Activated T-cell treated with anti-CD3 and anti-CD28 coated beads for 48 hours (primary cell): Measurements from ENCODE around the gene ZNF841.
"Not testable (repeated sequence)": the region's sequence is repeated elsewhere in the genome, so short reads cannot be mapped to it uniquely, and the experiment has no call there.

Source experiments
- DNase-seq: peaks from one replicate; pipeline ENCODE4 v3.0.0-alpha.2; 2020; ENCODE audit warnings: low read depth

ZNF841 gene

DNA sequence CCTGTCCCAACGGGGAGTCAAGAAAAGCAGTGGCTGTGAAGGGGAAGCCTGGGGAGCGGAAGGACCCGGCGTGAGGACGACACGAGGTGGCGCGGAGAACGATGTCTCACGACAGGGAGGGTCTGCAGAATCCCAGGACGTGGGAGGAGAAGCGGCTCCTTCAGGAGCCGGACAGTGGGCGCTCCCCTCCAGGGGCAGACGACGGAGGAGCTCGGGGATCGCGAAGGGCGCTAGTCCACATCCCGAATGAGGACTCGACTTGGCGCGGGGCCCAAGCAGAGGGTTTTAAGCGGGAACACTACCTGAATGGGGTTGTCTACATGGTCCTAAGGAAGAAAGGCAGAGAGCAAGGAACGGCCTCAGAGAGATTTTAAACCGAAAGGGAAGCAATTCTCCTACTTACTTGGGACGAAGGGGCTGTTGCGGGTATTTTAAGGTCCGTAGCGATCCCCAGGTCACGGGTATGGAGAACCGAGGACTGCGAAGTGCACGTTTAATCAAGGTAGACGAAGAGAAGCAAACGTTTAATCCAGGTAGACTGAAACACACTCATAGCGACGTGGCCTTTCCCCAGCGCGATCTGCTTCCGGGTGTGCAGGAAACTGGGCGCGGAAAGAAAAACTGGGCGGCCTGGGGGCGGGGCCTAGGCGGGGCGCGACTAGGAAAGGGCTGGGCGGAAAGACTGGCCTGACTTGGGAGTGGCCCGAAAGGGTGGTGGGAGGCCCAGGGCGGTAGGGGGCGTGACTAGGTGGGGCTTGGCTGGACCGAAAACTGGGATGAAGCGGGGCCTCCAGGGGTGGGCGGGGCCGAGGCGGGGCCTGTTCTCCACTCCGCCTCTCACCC lies at the start of gene ZNF841:
TSS of gene ZNF841 (minus strand) at position 594 of the 843 bp plus-strand sequence. CDS start 10,964 bp downstream, outside the sequence.
- DNase-seq: peak; percentile 85

DNA sequence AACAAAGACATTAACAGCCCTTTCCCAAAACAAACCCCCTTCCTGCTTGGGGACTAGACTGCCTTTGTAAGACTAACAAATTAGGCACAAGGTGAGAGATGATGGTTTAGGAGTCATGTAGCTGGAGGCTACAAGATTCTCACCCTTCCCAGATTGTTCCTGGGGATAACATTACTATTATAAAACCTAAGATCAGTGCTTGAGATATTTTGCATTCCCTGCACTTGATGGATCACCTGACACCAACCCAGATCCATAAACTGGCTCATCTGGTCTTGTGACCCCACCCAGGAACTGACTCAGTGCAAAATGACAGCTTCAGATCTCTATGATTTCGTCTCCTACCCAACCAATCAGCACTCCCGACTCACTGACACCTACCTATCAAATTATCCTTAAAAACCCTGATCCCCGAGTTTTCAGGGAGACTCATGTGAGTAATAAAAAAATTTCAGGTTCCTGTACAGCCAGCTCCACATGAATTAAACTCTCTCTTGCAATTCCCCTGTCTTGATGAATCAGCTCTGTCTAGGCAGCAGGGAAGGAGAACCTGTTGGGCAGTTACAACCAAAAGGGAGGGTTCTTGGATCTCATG lies 46.5 kb upstream of the ZNF841 start:
- no peak for DNase-seq

DNA sequence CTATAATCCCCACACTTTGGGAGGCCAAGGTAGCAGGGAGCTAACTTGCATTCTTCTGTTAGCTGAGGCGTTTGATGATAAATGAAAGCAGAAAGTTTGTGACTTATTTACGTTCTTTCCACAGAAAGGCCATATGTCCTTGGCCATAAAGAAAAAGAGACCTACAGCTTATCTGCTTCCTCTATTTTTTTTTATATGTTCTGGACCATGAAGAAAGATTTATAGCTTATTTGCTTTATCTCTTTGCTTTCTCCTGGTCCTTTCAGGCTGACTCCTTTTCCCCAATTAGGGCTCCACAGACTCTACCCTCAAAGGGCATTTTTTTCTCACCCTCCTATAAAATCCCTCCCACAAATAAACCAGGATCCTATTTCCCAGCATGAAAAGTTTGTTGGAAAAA lies 45.6 kb upstream of the ZNF841 start:
- no peak for DNase-seq

DNA sequence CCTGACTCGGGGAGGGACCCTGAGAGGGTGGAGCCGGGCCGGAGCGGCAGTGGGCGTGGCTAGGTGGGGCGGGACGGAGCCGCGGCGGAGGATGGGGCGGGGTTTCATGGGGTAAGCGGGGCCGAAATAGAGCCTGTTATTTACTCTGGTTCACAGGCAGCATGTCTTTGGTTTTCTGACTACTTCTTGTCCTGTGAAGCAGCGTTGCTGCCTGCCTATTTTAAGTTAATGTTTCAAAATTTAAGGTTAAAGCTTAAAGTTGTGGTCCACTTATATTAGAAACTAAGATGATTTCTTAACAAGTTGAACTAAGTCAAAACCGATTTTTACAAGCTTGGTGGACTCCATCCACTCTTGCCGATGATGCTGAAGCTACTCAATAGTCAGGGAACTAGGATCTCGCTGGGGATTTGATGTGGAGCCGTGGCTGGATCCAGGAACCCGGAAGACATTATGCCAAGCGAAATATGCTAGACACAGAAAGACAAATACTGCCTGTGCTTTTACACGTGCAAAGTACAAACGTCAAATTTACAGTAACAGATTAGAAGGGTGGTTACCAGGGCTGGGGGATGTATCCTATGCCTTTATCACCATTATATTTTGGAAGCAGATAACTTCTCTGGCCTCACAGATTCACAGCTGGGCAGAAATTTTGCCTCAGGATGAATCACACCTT lies 44.6 kb upstream of the ZNF841 start:
- no peak for DNase-seq

DNA sequence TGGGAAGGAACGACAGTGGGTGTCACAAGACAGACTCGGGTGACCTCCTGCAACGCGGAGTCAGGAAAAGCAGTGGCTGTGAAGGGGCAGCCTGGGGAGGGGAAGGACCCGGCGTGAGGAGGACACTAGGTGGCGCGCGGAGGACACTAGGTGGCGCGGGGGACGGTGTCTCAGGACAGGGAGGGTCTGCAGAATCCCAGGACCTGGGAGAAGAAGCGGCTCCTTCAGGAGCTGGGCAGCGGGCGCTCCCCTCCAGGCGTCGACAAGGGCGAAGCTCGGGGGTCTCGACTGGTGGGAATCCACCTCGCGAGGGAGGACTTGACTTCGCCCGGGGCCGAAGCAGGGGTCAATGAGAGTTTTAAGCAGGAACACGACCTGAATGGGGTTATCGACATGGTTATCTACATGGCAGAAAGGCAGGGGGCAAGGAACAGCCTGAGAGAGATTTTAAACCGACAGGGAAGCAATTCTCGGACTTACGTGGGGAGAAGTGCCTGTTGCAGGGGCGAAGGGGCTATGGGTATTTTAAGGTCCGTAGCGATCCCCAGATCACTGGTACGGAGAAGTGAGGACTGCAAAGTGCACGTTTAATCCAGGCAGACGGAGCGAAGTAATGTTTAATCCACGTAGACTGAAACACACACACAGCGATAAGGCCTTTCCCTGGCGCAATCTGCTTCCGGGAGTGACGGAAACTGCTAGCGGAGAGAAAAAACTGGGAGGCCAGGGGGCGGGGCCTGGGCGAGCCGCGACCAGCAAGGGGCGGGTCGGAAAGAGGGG lies 43.9 kb upstream of the ZNF841 start, which contains the start of gene ZNF616:
TSS of gene ZNF616 (minus strand) at position 687 of the 780 bp plus-strand sequence. CDS start 9,426 bp downstream, outside the sequence.
- DNase-seq: peak; percentile 96

DNA sequence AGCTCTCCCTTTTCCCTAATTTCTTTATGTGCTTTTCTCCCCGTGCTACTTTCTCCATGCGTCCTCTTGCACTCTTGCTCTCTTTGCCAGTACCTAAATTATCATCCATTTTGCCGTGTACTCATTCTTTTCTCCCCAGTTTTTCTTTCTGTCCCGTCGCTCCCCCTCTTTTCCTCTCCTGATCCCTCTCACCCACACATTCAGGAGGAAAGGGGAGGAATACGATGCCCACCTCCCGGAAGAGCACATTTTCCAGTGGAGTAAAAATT lies 43.4 kb upstream of the ZNF841 start:
- DNase-seq: no peak

DNA sequence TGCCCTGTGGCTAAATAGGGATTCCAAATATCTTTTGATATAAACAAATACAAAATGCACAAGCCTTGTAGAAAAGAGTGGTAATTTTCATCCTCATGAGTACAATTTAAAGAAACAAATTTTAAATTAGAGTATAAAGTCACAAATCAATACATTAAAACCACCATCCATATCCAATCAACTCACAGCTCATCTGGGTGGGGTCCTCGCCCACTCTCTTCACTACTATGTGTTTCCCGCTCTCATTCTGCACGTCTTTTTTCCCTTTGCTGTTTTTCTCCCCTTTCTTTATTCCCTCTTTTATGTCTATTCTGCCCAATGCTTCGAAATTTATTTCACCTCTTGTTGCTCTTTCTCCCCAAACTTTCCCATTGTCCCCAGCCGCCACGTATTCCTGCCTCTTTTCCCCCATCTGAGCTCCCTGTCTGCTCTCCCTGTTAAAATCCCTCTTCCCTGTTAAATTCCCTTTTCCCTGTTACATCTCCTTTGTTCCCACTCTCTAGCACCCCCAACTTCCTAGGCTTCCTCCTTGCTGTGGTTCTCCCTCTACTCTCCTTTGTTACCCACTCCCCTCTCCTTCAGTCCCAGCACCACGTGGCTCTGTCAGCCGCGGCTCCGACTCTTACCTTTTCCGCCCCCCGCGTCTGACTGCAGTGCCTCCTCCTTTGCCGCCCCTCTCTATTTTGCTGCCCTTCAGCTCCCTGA lies 42.9 kb upstream of the ZNF841 start:
- peak; percentile 31 for DNase-seq

DNA sequence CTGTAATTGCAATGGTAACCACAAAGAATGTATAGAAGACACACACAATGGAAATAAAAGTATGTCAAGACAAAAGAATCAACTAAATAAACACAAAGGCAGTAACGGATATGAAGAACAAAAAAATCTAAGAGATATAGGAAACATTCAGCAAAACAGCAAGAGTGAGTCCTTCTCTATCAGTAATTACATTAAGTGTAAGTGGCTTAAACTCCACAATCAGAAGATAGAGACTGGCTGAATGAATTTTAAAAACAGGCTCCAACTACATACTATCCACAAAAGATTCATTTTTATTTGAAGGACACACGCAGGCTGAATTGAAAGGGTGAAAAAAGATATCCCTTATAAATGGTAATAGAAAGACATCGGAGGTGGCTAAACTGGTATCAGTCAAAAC lies 24.7 kb upstream of the ZNF841 start:
- no peak for DNase-seq

DNA sequence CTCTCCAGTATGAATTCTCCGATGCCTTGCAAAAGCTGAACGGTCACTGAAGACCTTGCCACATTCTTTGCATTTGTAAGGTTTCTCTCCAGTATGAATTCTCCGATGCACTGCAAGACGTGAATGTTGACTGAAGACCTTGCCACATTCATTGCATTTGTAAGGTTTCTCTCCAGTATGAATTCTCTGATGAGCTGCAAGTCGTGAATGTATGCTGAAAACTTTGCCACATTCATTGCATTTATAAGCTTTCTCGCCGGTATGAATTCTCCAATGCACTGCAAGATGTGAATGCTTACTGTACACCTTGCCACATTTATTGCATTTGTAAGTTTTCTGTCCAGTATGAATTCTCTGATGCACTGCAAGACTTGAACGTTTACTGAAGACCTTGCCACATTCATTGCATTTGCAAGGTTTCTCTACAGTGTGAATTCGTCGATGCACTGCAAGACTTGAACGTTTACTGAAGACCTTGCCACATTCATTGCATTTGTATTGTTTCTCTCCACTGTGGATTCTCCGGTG lies 20.0 kb upstream of the ZNF841 start:
- no peak for DNase-seq

DNA sequence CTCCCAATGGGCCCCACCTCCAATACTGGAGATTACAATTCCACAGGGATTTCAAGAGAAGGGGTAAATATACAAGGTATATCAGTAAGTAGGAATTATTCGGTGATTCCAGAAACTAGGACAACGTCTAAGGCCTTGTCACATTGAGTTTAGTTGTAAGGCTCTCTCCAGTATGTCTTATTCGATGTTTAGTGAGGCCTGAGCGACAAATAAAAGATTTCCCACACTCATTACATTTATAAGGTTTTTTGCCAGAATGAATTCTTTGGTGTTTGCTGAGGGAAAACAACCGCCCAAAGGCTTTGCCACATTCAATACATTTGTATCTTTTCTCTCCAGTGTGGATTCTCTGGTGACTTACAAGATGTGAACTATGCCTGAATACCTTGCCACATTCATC lies 19.1 kb upstream of the ZNF841 start:
- no peak for DNase-seq

DNA sequence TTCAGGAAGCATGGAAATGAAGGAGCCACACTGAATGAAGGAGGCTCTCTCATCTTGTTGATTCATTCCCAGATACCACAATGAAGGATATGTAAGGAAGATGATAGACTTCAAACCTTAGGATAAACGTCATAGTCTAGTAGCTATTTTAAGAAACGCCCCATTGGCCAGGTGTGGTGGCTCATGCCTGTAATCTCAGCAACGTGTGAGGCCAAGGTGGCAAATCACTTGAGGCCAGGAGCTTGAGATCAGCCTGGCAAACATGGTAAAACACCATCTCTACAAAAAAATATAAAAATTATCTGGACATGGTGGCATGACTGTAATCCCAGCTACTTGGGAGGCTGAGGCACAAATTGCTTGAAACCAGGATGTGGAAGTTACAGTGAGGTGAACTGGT lies 17.1 kb upstream of the ZNF841 start:
- no peak for DNase-seq

DNA sequence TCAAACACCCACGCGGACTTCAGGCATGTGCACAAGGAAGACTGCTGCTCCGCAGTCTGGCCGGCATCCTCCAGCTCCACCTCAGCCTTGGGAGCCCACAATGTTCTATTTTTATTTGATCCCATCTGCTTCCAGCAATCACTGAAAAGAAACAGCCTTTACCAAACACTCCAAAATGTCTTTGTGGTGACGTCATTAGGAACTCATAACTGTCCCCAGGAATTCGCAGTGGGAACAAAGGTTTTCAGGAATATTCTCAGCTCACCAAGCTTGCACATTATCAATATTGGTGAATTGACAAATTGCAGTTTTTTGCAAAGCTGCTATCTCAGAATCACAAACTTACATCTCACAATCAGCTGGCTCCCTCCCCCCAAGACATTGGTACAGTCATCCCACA lies 15.2 kb upstream of the ZNF841 start:
- no peak for DNase-seq

DNA sequence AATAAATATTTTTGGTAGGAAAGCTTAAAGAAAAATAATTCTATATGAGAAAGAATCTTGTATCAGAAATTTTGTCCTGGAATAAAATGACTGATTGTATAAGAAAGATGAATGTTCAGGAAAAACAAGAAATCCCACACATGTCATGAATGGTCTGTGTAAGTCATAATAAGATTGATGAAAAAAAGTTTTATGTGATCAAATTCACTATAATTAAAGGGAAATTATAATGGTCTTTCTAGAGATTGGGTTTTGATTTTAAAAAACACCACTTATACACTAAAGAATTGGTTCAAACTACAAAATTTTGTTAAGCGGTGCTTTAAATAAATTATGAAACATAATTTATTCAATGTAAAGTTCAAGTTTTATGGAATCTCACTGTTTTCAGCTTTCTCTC lies 7.2 kb upstream of the ZNF841 start:
- no peak for DNase-seq

DNA sequence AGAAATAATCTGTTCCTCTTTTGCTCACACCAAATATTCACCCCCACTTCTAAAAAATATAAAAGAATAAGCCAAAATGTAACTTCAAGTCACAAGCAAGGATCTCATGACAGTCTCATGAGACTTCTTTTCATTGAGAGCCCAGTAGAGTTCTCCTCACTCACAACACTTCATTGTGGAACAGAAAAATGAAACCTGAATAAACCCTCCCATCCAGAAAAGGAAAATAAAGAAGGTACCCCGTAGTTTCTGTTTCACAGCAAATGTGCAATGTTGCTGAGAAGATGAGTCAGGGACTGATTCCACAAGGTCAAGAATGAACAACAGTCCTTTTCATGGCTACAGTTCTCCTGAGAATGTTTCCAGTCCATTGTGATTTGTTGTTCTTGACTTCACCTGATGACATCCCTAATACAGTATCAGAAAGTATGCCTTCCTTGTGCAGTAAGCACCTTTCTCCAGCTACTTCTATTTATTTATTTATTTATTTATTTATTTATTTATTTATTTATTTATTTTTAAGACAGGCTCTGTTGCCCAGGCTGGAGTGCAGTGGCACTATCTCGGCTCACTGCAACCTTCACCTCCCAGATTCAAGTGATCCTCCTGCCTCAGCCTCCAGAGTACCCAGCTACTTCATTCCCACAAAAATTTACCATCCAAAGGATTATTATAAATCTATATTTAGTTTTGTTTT lies 6.4 kb upstream of the ZNF841 start:
- no peak for DNase-seq

DNA sequence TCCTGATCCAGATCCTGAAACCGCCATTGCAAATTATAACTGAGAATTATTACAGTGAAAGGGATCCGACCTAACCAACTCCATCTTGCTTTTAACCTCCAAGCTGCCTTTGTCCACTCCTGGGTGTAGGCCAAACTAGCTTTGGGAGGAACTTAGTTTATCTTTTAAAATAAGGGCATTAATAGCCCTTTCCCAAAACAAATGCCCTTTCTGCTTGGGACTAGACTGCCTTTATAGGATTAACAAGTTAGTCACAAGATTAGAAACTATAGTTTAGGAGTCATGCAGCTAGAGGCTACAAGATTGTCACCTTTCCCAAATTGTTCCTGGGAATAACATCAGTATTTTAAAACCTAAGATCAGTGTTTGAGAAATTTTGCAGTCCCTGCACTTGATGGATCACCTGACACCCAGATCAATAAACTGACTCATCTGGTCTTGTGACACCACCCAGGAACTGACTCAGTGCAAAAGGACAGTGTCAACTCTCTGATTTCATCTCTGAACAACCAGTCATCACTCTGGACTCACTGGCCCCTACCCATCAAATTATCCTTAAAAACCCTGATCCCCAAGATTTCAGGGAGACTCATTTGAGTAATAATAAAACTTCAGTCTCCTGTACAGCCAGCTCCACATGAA lies 4.1 kb upstream of the ZNF841 start:
- DNase-seq: no peak

DNA sequence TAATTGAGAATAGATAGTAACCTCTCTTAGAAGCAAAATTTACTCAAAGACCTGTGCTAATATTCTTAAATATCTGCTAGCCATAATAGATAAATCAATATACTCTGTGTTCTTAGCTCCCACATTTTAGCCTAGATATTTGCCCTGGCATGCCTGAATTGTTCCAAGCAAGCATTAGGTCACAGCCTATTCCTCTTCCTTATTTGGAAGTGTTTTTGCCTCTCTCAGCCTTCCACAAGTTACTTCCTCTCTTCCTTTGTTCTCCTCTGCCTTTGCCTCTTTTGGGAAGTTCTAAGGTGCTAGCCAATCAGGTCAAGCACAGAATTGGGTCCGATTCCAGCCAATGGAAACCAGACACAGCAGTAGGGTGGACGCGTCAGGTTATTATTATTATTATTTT lies 851 bp upstream of the ZNF841 start:
- not testable (repeated sequence) for DNase-seq

DNA sequence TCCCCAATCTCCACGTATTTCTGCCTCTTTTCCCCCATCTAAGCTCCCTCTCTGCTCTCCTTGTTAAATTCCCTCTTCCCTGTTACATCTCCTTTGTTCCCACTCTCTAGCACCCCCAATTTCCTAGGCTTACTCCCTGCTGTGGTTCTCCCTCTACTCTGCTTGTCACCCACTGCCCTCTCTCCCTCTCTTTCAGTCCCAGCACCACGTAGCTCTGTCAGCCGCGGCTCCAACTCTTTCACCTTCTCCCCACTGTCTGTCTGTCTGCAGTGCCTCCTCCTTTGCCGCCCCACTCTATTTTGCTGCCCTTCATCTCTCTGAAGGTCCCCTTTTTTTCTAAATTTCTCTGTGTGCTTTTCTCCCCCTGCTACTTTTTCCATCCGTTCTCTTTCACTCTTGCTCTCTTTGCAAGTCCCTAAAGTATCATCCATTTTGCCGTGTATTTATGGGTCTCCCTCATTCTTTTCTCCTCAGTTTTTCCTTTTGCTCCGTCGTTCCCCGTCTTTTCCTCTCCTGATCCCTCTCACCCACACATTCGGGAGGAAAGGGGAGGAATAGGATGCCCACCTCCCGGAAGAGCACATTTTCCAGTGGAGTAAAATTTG lies 937 bp downstream of the ZNF841 start:
- no peak for DNase-seq

DNA sequence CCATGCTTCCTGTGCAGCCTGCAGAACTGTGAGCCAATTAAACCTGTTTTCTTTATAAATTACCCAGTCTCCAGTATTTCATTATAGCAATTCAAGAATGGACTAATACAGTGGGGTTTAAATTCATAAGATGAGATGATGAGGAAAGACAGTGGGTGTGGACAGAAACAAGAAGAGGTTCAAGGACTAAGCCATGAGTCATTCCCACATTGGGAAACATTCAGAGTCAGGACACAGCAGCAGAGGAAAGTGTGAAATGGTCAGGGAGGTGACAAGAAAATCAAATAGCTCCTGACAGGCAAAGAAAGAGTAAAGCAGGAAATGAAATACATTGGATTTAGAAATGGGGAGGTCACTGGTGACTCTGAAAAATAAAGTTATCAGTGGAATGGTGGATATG lies 9.1 kb downstream of the ZNF841 start:
- DNase-seq: no peak

DNA sequence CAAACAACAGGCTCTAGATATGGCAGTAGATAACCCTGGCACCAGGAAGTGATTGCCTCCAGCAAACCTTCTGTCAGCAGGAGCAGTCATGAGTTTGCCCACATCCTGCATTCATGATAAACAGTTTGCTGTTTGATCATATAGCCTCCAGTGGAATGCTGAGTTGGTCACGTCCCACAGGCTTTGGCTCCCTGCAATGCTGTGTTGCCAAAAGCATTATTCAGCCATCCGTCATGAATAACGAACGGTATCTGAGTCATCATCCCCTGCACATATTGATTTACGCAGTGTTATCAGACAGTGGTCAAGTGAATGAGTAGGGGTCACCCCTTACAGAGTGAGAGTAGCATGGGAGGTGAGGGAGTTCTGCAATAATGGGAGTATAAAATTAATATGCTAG lies 25.1 kb downstream of the ZNF841 start:
- DNase-seq: no peak

DNA sequence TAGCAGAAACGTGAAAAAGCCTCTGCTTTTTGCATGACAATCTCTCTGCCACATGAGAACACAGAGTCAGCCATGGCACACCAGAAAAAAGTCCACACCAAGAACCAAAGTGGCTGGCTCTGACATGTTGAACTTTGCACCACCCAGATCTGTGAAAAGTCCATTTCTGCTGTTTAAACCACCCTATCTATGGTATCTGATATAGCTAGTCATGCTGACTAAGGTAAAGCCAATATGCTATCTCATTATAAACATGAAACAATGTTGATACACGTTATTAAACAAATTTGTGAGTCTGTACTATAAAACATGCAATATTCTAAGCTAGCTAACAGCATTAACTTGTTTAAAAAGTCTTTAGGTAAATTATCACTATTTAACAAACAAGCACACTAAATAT lies 25.9 kb downstream of the ZNF841 start:
- no peak for DNase-seq
